Thoracic aorta (tissue), 2 donors: Measurements from ENCODE around the gene MCM9. TPM values are rescaled to one million over a fixed set of nuclear protein-coding genes. Genes with fewer than 3 reads are reported as not detected.
A peak's percentile ranks its signal among the peaks of the same experiment; 100 is the strongest.
"Not testable (repeated sequence)": the region's sequence is repeated elsewhere in the genome, so short reads cannot be mapped to it uniquely, and the experiment has no call there.

ENCODE experiments used
- ATAC-seq: fragments of 150-250 bp; one replicate; pipeline ENCODE4 v1.8.0; 2017; ENCODE audit warnings: low read depth; ENCODE audit not compliant: insufficient number of reproducible peaks, low FRiP score
- DNase-seq: peaks from one replicate; pipeline ENCODE4 v3.0.0-alpha.2; 2020; ENCODE audit warnings: low spot score
- H3K27ac ChIP-seq, 2 donors: fragments of 200-600 bp; sonication (generic); 1 replicate in 1 of 2; 2 replicates in 1 of 2; pipeline ENCODE4 v1.5.1; 2016; ENCODE audit warnings: mild to moderate bottlenecking in 2 of 2, moderate library complexity in 2 of 2
- H3K27me3 ChIP-seq: fragments of 200-600 bp; sonication (generic); replicated peaks from 2 replicates; pipeline ENCODE4 v1.6.0; 2016; ENCODE audit warnings: mild to moderate bottlenecking; ENCODE audit not compliant: insufficient read depth
- H3K36me3 ChIP-seq: fragments of 200-600 bp; sonication (generic); one replicate; pipeline ENCODE4 v1.5.1; 2016
- H3K4me1 ChIP-seq, 2 donors: fragments of 200-600 bp; sonication (generic); 1 replicate in 1 of 2; 2 replicates in 1 of 2; pipeline versions ENCODE4 v1.5.1 to v1.6.0; 2016; ENCODE audit warnings: low read depth in 2 of 2, mild to moderate bottlenecking in 1 of 2; ENCODE audit not compliant: control insufficient read depth in 1 of 2
- H3K4me3 ChIP-seq: fragments of 200-600 bp; sonication (generic); 2 replicates; pipeline ENCODE4 v1.5.1; 2016; ENCODE audit warnings: mild to moderate bottlenecking
- H3K9me3 ChIP-seq: fragments of 200-600 bp; sonication (generic); 2 replicates; pipeline ENCODE4 v1.5.1; 2016
- CTCF ChIP-seq: fragments of 200-600 bp; sonication (generic); IDR thresholded peaks from one replicate; pipeline ENCODE4 v1.5.1; 2019; ENCODE audit warnings: antibody characterized with exemption
- total RNA-seq, 2 donors: library from RNA; depleted of rRNA; stranded (reverse); fragments of >200 nt; gene quantifications; one replicate each; pipeline versions ENCODE4 v1.1.0 to v1.2.3, GENCODE V29; 2016

MCM9 gene
- total RNA-seq, 2 donors from 2014 or later: 14.1 to 22.2 TPM

- TF ChIP-seq CTCF: peak; percentile 85
- Histone ChIP-seq H3K27me3 (no peaks in the 10 kb centered on the region), H3K4me1 (peaks cover 0 to 9% of the 10 kb centered on the region in 2 donors), H3K27ac (no peak overlapping the region), H3K9me3 (no peaks in the 10 kb centered on the region), H3K36me3 (no peaks in the 10 kb centered on the region), H3K4me3 (peak overlapping the region; percentile 45)
- peak; percentile 60 for DNase-seq
- ATAC-seq: peak; percentile 82
Observed at GRCh38 chr6:118800394-118801071, 134.4 kb downstream of the MCM9 start.

- Histone ChIP-seq H3K9me3 (no peaks in the 10 kb centered on the region), H3K27me3 (no peaks in the 10 kb centered on the region), H3K36me3 (no peaks in the 10 kb centered on the region), H3K4me1 (peaks cover 0 to 9% of the 10 kb centered on the region in 2 donors), H3K27ac (no peak overlapping the region), H3K4me3 (no peak overlapping the region)
- TF ChIP-seq CTCF: no peak
- ATAC-seq (no peak), DNase-seq (no peak)
Observed at GRCh38 chr6:118799826-118800225, 135.1 kb downstream of the MCM9 start.

- H3K27ac ChIP-seq, ATAC-seq, H3K9me3 ChIP-seq, H3K27me3 ChIP-seq, H3K4me3 ChIP-seq, H3K36me3 ChIP-seq, H3K4me1 ChIP-seq, DNase-seq: not testable (repeated sequence)
Observed at GRCh38 chr6:118796548-118796947, 138.4 kb downstream of the MCM9 start.

- Histone ChIP-seq H3K36me3 (no peaks in the 10 kb centered on the region), H3K9me3 (no peaks in the 10 kb centered on the region), H3K4me3 (no peak overlapping the region), H3K27ac (no peak overlapping the region), H3K27me3 (no peaks in the 10 kb centered on the region), H3K4me1 (no peaks in the 10 kb centered on the region)
- DNase-seq (no peak), ATAC-seq (no peak)
- TF ChIP-seq CTCF: no peak
Observed at GRCh38 chr6:118791499-118791898, 143.5 kb downstream of the MCM9 start.

GRCh38 chr6:118789954-118790353 is 145.0 kb downstream of the MCM9 start:
- TF ChIP-seq CTCF: no peak
- Histone ChIP-seq H3K27ac (no peak overlapping the region), H3K4me3 (no peak overlapping the region), H3K9me3 (no peaks in the 10 kb centered on the region), H3K27me3 (no peaks in the 10 kb centered on the region), H3K36me3 (no peaks in the 10 kb centered on the region), H3K4me1 (no peaks in the 10 kb centered on the region)
- no peak for DNase-seq
- ATAC-seq: no peak

- H3K27me3 ChIP-seq: no peaks in the 10 kb centered on the region
- DNase-seq (no peak), ATAC-seq (no peak)
- H3K4me1 ChIP-seq: no peaks in the 10 kb centered on the region
- H3K27ac ChIP-seq: no peak overlapping the region
- H3K36me3 ChIP-seq: no peaks in the 10 kb centered on the region
- H3K9me3 ChIP-seq: no peaks in the 10 kb centered on the region
- TF ChIP-seq CTCF: no peak
- H3K4me3 ChIP-seq: no peak overlapping the region
Observed at GRCh38 chr6:118789419-118789818, 145.5 kb downstream of the MCM9 start.
